H54 (cell line): Measurements from ENCODE around the gene PRDX6.
"Not testable (repeated sequence)": the region's sequence is repeated elsewhere in the genome, so short reads cannot be mapped to it uniquely, and the experiment has no call there.

Source experiments
- DNase-seq: peaks from one replicate; pipeline ENCODE4 v3.0.0; 2011; ENCODE audit warnings: low spot score, mixed read lengths; ENCODE audit not compliant: insufficient read length
- FAIRE-seq: peaks from 3 replicates; lab custom pipeline; 2011; peaks lifted over from hg19 to GRCh38; lab: Jason Lieb, UNC
- POLR2A ChIP-seq: IDR thresholded peaks from 2 replicates; pipeline ENCODE4 v1.6.1; 2011; ENCODE audit warnings: low read depth, mild to moderate bottlenecking, low read length

PRDX6 gene

DNA sequence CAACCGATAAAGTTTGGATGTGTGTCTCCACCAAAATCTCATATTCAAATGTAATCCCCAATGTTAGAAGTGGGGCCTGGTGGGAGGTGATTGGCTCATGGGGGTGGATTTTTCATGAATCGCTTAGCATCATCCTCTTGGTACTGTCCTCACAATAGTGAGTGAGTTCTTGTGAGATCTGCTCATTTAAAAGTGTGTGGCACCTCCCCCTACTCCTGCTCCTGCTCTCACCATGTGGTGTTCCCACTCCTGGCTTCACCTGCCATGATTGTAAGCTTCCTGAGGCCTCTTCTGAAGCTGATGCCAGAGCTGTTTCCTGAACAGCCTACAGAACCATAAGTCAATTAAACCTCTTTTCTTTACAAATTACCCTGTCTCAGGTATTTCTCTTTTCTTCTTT is 28.2 kb upstream of the PRDX6 start:
- FAIRE-seq = no peak
- TF ChIP-seq POLR2A = no peak
- no peak for DNase-seq

DNA sequence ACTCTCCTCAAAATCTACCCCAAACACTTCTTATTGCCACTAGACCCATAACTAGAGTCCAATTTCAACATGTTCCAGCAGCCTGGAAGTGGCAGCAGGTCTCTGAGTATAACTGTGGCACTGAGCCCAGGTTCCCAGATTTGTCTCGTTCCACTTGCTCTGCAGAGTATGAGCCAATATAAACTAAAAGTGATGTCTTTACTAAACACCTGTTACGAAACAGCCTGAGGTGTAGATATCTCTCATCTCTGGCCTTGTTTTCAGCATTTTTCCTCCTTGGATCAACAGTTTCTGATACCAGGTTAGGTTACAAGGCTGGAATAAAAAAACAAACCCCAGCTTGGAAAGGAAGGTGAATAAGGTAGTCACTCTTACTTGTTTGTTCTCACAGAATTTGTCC is 25.2 kb upstream of the PRDX6 start:
- DNase-seq (no peak), FAIRE-seq (no peak)

DNA sequence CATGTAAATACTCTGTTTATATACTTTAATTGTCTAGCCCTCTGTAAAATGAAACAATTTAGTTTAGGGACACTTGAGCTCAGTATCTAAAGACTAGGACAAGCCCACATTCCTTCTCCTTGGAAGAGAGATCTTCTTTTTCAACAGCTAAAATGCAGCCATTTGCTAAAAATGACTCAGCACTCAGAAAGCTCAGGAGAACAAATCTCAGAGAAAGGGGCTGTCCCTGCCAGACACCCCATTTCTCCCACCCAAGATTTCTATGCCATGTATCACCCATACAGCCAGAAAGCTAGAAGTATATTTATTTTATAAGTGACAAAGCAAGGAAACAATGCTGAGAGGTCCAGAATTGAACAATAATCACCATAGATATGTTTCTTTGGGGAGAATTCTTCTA is 23.2 kb upstream of the PRDX6 start:
- no peak for FAIRE-seq
- DNase-seq = no peak

More for the DNA sequence above, 25.2 kb upstream of the PRDX6 start:
- TF ChIP-seq POLR2A = no peak

DNA sequence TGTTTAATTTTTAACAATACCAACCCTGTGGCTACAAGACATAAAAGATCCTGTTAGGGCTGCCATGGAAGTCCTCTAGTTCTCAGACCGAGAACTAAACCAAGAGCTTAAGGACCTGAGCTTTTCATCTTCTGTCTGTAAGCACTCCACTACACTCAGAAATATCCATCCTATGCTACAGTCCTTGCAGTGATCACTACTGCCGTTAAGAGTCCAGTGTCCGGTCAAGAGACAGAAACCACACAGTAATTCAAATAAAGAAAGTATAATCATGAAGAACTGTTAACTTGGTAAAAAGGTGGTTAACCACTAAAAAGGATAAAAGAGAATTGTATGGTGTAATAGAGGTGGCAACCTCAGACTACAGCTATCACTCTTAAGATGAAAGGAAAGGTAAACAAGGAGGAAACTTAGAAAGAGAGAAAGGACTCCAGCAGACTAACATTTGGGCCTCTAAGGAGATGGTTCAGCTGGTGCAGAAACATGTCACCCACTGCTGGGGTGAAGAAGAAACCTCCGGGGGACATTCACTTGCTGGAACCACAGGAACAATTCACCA is 22.1 kb upstream of the PRDX6 start:
- DNase-seq (no peak), FAIRE-seq (no peak)
- no peak for TF ChIP-seq POLR2A

More for the DNA sequence above, 23.2 kb upstream of the PRDX6 start:
- no peak for TF ChIP-seq POLR2A

DNA sequence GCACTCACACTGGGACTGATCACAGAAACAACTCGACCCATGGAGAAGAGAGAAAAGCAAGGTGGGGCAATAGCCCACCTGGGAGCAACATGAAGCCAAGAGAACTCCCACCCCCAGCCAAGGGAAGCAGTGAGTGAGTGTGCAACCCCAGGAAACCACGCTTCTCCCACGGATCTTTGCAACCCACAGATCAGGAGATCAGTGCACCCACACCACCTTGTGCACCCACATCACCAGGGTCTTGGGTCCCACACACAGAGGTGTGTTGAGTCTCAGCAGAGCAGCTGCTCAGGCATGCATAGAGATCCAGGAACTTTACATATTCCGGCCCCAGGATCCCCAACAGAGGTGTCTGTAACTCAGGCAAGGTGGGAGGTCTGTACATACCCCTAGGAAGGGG is 17.2 kb upstream of the PRDX6 start:
- FAIRE-seq (no peak), DNase-seq (no peak)
- TF ChIP-seq POLR2A = no peak

DNA sequence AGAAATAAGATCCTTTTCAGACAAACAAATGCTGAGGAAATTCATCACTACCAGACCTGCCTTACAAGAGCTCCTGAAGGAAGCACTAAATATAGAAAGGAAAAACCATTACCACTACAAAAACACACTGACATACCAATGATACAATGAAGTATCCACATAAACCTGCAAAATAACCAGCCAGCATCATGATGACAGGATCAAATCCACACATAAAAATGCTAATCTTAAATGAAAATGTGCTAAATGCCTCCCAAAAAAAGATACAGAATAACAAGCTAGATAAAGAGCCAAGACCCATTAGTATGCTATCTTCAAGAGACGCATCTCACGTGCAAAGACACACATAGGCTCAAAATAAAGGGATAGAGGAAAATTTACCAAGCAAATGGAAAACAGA is 14.5 kb upstream of the PRDX6 start:
- FAIRE-seq = not testable (repeated sequence)

DNA sequence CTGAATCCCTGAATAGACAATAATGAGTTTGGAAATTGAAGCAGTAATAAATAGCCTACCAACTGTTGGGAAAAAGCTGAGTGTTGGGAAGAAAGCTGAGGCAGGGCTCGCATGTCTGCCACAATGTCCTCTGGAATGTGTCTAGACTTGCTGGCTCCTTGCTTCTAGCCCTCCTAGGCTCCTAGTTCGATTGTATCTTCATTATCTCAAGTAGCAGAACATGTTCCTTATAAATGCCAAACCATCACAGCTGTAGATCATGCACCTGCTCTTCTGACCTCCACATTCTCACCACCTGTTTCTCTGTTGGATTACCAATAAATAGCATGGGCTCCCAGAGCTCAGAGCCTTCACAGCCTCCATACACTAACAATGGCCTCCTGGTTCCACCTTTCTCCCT is 12.9 kb upstream of the PRDX6 start:
- not testable (repeated sequence) for FAIRE-seq, DNase-seq

More for the DNA sequence above, 14.5 kb upstream of the PRDX6 start:
- not testable (repeated sequence) for DNase-seq

DNA sequence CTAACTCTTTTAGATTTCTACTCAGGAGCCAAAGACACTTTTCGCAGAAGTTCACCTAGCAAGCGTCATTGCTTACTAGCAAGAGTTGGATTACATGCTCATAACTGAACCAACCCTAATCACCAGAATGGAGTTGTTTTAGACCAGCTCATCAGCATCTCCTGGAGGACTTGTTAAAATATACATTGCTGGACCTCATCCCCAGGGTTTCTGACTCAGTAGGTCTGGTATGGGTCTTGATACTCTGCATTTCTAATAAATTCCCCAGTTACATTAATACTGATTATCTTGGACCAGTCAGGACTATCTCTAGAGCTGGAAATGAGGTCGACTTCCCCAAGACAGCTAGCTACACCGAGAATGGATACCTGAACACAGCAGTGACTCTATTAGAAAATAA is 9.7 kb upstream of the PRDX6 start:
- DNase-seq (no peak), FAIRE-seq (no peak)
- no peak for TF ChIP-seq POLR2A

DNA sequence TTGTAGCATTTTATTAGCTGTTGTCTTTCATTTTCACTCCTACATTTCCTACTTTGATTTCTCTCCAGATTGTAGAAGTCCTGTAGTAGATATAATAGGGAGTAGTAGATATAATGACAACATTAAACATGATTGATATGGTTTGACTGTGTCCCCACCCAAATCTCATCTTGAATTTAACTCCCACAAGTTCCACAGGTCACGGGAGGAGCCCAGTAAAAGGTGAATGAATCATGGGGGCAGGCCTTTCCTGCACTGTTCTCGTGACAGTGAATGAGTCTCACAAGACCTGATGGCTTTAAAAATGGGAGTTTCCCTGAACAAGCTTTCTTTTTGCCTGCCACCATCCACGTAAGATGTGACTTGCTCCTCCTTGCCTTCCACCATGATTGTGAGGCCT is 7.5 kb upstream of the PRDX6 start:
- FAIRE-seq (no peak), DNase-seq (no peak)
- no peak for TF ChIP-seq POLR2A

DNA sequence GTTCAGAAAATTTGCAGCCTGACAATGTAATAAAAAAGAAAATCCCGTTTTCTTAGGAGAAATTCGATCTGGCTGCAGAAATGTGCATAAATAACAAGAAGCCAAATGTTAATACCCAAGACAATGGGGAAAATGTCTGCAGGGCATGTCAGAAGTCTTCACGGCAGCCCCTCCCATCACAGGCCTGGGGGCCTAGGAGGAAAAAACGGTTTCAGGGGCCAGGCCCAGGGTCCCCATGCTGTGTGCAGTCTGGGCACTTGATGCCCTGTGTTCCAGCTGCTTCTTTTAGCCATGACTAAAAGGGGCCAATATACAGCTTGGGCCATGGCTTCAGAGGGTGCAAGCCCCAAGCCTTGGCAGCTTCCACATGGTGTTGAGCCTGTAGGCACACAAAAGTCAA is 6.5 kb upstream of the PRDX6 start:
- TF ChIP-seq POLR2A = no peak
- DNase-seq (no peak), FAIRE-seq (no peak)

DNA sequence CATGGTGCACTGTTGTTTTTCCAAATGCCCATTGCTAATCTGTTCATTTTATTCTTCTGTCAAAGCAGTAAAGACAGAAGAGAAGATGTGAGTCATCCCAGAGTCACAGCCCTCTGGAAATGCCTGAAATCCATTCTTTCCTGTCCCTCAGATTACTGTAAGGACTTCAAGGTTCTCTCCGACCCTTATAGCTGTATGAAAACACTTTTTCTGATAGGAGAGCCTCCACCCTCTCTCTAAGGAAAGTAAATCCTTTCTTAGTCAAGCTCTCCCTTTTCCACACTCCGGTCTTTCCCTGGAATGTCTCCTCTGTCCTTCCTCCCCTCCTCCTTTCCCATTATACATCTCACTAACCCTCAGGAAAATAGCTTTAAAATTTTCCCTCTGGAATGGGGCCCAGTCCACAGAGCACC is 3.5 kb upstream of the PRDX6 start:
- TF ChIP-seq POLR2A = no peak
- no peak for FAIRE-seq
- no peak for DNase-seq

DNA sequence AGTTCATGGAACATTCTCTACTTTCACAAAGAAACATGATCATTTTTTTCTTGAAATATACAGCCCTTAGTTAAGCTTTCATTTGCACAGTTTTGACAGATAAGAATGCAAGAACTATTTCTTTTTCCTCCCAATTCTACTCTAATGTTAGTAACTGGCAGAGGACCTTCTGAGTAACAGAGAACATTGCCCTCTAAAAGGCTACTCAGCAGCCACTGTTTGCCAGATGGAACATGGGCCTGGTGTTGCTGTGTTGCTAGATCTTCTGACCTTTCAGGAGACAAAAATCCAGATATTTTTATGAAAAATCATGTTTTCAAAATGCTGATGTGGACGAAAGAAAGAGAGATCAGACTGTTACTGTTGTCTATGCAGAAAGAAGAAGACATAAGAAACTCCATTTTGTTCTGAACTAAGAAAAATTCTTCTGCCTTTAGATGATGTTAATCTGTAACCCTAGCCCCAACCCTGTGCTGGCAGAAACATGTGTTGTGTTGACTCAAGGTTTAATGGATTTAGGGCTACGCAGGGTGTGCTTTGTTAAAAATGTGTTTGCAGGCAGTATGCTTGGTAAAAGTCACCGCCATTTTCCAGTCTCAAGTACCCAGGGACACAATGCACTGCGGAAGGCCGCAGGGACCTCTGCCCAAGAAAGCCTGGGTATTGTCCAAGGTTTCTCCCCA is 2.9 kb upstream of the PRDX6 start:
- no peak for FAIRE-seq

DNA sequence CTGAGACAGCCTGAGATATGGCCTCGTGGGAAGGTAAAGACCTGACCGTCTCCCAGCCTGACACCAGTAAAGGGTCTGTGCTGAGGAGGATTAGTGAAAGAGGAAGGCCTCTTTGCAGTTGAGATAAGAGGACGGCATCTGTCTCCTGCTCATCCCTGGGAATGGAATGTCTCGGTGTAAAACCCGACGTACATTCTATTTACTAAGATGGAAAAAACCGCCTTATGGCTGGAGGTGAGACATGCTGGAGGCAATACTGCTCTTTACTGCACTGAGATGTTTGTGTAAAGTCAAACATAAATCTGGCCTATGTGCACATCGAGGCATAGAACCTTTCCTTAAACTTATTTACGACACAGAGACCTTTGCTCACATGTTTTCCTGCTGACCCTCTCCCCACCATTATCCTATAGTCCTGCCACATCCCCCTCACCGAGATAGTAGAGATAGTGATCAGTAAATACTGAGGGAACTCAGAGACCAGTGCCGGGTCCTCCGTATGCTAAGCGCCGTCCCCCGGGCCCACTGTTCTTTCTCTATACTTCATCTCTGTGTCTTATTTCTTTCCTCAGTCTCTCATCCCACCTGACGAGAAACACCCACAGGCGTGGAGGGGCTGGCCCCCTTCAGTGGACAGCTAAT is 2.2 kb upstream of the PRDX6 start:
- not testable (repeated sequence) for DNase-seq, FAIRE-seq

More for the DNA sequence above, 2.9 kb upstream of the PRDX6 start:
- DNase-seq = no peak
- no peak for TF ChIP-seq POLR2A

DNA sequence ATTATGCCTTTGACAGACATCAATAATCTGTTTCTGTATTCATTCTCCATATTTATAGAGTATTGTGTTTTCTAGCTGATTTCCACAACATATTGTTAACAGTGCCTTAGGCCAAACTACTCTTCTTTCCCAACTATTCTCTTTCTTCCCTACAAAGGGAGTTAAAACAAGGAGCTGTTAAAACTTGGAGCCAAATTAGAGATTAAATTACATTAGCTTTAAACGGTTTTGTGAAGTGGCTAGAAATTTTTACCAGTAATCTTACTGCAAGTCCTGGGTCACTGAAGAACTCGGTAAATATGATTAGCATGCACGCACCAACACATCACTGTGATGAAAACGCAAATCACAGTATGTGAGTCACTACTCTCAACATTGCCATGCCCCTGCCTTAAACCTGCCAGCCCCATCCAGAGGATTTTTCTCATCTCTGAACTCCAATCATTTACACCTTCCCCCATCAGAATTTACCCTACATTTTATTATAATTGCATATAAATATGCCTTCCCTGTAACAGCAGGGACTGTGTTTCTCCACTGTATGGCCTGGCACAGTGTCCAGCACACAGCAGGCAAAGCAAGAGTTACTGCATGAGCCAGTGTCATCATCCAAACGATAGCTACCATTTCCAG is 1.5 kb upstream of the PRDX6 start:
- FAIRE-seq = no peak
- no peak for TF ChIP-seq POLR2A

More for the DNA sequence above, 1.5 kb upstream of the PRDX6 start:
- DNase-seq = no peak
